ENCODE data around the gene ACAN. TPM values are rescaled to one million over a fixed set of nuclear protein-coding genes. Genes with fewer than 3 reads are reported as not detected.

The ACAN gene
- total RNA-seq, 4 donors from 2014 or later: 0.85 to 6.9 TPM; not detected in 2

GRCh38 chr15:88765212-88765611 lies 38.0 kb upstream of the ACAN start:
- Histone ChIP-seq H3K9me3 (no peaks in the 10 kb centered on the region), H3K27ac (no peak overlapping the region), H3K36me3 (no peaks in the 10 kb centered on the region), H3K27me3 (peaks cover 0 to 5% of the 10 kb centered on the region in 2 donors), H3K4me1 (no peaks in the 10 kb centered on the region), H3K4me3 (no peak overlapping the region)
- no peak for DNase-seq
- TF ChIP-seq POLR2A (IDR thresholded peaks at IDR 0.05): no peak
- TF ChIP-seq CTCF (IDR thresholded peaks at IDR 0.05): no peak
- intact Hi-C loops (cut with DNase I; ENCODE audit: low total_unique reads): no loop called here

DNA sequence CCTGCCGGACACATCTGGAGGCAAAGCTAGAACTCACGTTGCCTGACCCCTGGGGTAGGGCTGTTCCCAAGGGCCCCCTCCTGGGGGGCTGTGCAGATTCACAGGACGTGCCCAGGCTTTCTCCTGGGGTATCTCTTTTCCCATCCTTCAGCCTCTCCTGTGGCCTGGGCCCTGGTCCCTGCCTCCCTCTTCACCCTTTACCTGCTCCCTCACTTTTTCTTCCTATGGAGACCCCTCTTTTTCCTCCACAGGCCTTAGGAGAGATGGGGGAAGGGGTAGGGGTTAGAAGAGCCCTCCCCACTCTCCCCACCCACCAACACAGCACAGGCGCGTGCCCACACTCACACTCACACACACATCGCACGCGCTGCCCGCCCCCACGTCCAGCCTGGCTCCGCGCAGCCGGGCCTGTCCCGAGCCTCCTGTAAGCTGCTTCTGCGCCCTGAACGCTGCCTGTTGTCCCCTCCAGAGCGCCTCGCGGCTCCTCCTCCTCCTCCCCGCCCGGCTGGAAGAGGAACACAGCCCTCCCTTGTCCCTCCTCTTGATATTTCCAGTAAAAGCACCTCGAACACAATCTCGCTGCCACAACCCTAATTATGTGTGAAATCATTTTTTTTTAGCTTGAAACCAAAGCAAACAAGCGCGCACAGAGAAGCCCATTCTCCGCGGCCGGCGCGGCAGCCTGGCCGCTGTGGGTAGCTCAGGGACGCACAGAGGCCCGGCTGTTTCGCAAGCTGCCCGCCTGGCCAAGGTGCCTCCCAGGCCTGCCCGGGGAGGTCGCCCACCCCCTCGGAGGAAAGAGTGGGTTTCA lies 33.9 kb upstream of the ACAN start:
- Histone ChIP-seq H3K27ac (no peak overlapping the region), H3K4me1 (no peaks in the 10 kb centered on the region), H3K4me3 (no peak overlapping the region), H3K36me3 (no peaks in the 10 kb centered on the region), H3K27me3 (peaks cover 0 to 5% of the 10 kb centered on the region in 2 donors), H3K9me3 (no peaks in the 10 kb centered on the region)
- intact Hi-C loops (cut with DNase I; ENCODE audit: low total_unique reads): no loop called here
- TF ChIP-seq POLR2A (IDR thresholded peaks at IDR 0.05) (no peak), CTCF (IDR thresholded peaks at IDR 0.05) (no peak)
- no peak for DNase-seq

DNA sequence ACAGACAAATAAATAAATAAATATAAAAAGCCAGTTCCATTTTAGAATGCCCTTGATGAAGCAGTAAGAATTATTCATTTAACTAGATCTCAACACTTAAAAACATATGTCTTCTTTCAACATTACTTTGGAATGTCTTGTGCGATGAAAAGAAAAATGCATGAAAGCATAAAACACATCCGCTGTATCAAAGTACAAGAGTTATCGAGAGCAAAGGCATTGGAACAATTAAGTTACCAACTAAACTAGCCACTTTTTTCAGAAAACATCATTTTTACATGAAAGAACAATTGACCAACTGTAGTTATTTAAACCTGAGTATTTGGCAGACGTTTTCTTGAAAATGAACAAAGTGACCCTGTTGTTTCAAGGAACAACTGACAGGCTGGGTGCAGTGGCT lies 27.5 kb upstream of the ACAN start:
- TF ChIP-seq CTCF (IDR thresholded peaks at IDR 0.05): no peak
- no peak for TF ChIP-seq POLR2A (IDR thresholded peaks at IDR 0.05)
- no peaks in the 10 kb centered on the region for H3K4me1 ChIP-seq
- intact Hi-C loops (cut with DNase I; ENCODE audit: low total_unique reads): no loop called here

GRCh38 chr15:88776646-88777045 lies 26.6 kb upstream of the ACAN start:
- Histone ChIP-seq H3K27me3 (no peaks in the 10 kb centered on the region), H3K27ac (no peak overlapping the region), H3K36me3 (no peaks in the 10 kb centered on the region), H3K9me3 (no peaks in the 10 kb centered on the region), H3K4me3 (no peak overlapping the region), H3K4me1 (no peaks in the 10 kb centered on the region)
- DNase-seq: no peak
- intact Hi-C loops (cut with DNase I; ENCODE audit: low total_unique reads): no loop called here
- TF ChIP-seq POLR2A (IDR thresholded peaks at IDR 0.05): no peak
- TF ChIP-seq CTCF (IDR thresholded peaks at IDR 0.05): no peak

More for the DNA sequence above, 27.5 kb upstream of the ACAN start:
- H3K27ac ChIP-seq: no peak overlapping the region
- H3K27me3 ChIP-seq: no peaks in the 10 kb centered on the region
- DNase-seq: no peak
- H3K9me3 ChIP-seq: no peaks in the 10 kb centered on the region
- no peaks in the 10 kb centered on the region for H3K36me3 ChIP-seq
- no peak overlapping the region for H3K4me3 ChIP-seq

DNA sequence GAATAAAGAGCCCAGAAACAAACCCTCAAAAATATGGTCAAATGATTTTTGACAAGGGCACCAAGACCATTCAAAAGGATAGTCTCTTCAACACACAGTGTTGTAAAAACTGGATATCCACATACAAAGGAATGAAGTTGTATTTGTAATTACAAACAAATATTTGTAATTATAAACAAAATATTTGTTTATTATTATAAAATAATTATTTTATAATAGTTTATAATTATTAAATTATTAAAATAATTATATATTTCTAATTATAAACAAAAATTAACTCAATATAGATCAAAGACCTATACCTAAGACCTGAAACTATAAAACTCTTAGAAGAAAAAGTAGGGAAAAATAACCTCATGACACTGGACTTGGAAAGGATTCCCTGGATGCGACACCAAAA lies 23.3 kb upstream of the ACAN start:
- TF ChIP-seq CTCF (IDR thresholded peaks at IDR 0.05): no peak
- TF ChIP-seq POLR2A (IDR thresholded peaks at IDR 0.05): no peak
- DNase-seq: no peak
- Histone ChIP-seq H3K4me1 (no peaks in the 10 kb centered on the region), H3K4me3 (no peak overlapping the region), H3K36me3 (no peaks in the 10 kb centered on the region), H3K27me3 (no peaks in the 10 kb centered on the region), H3K9me3 (no peaks in the 10 kb centered on the region), H3K27ac (no peak overlapping the region)
- intact Hi-C loops (cut with DNase I; ENCODE audit: low total_unique reads): no loop called here

All from uterus (tissue), 4 donors.